ENCODE results near the gene KLHL29. TPM values are rescaled to one million over a fixed set of nuclear protein-coding genes. Genes with fewer than 3 reads are reported as not detected.

Gene KLHL29
- polyA plus RNA-seq, 3 donors, result 1.4 to 10.2 (median 4.6) TPM

DNA sequence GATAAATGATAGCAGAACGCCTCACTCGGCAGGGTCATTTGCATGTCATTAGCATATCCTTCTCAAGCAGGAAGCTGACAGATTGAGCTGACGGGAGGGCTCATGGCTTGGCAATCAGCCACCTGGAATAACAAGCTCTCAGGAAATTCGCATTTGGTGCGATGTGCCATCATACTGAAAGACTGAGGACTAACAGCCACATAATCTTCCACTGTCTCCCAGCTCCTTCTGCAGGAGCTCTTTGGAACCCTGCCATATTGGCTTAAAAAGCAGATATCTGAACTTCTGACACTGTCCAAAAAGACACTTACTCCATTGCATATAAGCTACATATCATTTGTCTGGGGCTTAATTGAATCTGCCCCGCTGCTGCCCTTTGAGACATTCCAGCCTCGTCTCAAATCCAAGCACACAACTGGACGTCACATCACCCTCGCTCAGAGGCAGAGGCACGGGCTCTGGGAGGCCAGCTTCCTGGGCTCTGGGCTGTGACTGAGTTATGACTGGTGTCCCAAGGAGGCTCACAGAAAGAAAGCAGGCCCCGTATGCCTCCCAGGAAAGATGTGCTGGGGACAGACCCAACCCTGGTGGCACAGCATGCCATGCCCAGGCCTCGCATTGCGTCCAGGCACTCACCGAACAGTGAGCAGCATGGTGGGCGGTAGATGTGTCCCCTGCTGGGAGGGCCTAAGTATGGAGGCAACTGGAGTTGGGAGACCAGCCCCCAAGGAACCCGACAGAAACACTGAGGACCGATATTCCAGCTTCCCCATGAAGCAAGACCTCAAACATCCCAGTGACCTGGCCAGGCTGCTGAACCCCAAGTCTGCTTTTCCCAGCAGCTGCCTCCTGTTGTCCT lies 314.0 kb downstream of the KLHL29 start:
- WGBS, 3 donors, result 76 to 84% (median 76%) methylated on average over 17 of the region's 17 CpGs
- no peak overlapping the region for H3K27ac ChIP-seq (ENCODE audit: low read depth, low read length)

DNA sequence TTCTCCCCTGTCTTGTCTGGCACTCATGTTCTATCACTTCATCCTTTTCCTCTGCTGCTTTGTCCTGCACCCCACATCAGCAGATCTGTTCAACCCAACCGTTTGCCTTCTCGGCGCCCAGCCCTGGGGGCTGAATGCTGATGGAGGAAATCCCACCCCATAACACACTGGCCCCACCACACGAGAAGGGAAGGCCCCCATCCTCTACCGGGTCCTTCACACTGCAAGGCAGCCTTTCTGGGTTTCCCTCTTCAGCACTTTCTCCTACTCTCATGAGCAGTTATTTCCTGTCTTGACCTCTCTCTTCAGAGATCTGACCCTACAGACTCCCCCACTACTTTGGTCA lies 314.6 kb downstream of the KLHL29 start:
- H3K27ac ChIP-seq (ENCODE audit: low read depth, low read length), result no peak overlapping the region
- WGBS, 3 donors, result 93 to 96% (median 94%) methylated on average over 5 of the region's 5 CpGs

DNA sequence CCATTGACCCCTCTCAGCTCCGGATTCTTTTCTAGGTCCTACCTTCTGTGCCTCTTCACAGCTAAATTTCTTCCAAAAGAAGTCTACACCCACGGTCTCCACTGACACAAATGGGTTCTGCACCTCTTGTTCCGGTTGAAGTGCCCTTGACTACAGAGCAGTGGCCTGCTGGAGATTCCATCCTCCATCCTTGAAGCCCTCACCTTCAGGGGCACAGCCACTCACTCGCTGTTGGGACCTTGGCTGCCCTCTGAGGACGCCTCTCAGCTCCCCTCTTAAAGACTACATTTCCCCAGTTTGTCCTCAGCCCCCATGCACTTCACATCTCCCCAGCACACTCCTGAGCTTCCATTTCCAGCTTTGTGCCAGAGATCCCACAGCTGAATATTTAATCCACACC lies 315.6 kb downstream of the KLHL29 start:
- H3K27ac ChIP-seq (ENCODE audit: low read depth, low read length), result no peak overlapping the region
- 85 to 95% (median 91%) methylated on average over 5 of the region's 5 CpGs for WGBS, 3 donors

DNA sequence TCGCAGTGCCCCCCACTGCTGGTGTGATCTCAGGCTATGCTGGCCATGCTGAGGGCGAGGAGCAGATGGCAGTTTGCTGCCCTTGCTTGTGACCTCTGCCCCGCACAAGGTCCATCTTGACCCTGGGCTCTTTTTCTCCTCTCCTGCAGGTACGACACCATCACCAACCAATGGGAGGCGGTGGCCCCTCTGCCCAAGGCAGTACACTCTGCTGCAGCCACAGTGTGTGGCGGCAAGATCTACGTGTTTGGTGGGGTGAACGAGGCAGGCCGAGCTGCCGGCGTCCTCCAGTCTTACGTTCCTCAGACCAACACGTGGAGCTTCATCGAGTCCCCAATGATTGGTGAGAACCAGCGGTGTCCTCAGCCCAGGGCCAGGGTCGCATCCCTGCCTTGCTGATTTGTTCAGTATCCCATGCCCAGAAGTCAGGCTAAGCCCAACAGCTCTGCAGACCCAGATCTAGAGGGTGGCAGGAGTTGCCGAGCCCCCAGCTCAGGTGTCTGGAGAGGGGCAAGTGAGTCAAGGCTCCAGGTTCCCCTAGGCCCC lies 318.1 kb downstream of the KLHL29 start:
- H3K27ac ChIP-seq (ENCODE audit: low read depth, low read length), result no peak overlapping the region
- WGBS, 3 donors, result 96 to 98% (median 97%) methylated on average over 17 of the region's 17 CpGs

DNA sequence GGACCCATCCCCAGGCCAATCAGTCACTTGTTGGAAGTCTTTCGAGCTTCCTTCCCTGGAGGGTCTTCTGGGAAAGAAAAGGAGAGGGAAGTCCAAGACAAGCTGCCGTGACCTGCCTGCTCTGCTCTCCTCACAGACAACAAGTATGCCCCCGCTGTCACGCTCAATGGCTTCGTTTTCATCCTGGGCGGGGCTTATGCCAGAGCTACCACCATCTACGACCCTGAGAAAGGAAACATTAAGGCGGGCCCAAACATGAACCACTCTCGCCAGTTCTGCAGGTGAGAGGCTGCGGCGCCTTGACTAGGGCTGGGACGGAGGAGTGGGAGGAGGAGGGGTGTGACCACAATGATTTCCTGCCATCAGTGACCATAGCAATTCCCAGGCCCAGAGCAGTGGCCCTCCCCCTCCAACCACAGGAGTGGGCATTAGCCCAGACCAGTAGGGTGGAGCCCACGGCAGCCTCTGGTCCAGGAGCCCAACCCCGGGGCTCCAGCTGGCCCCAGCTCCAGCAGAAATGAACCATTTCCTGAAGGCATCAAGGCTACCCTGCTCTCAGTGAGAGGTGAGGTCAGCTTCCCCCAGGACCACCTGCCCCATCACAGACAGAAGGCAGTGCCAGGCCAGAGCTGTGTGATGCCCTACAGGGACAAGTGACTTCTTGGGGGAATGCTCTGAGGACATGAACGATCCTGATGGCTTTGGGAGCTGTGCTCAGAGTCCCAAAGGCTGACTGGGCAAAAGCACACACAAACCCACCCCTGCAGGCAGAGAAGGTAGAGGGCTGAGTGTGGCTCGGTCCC lies 318.8 kb downstream of the KLHL29 start:
- H3K27ac ChIP-seq (ENCODE audit: low read depth, low read length), result no peak overlapping the region
- WGBS, 3 donors, result 84 to 89% (median 86%) methylated on average over 16 of the region's 16 CpGs

DNA sequence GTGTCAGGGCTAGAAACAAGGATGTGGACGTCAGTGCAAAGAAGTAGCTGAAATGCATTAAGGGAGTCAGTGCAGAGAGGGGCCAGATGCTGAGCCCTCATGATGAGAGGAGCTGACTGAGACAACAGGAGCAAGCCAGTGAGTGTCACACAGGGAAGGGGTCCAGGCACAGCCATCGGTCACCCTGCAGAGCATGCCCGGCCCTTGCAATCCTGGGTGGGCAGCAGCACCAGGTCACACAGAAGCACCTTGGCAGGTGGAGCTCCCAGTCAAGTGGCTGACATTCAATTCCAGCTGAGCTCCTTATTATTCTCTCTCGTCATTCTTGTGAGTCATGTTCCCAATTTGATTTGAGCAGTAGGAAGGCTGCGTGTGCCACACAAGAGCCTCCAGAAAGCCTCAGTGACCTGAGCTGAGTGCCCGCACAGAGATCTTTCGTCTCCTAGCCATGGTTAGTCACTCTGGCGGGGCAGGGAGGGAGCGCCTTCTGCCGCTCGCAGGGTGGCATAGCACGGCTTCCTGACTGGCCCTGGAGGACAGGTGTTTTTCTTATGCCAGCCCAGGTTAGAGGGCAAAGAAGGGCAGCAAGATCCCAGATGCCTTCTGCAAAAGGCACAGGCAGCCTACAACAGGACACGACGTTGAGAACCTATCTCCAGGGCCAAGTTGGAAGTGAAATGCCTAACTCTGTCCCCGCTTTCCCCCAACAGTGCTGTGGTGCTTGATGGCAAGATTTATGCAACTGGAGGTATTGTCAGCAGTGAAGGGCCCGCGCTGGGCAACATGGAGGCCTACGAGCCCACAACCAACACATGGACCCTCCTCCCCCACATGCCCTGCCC lies 321.0 kb downstream of the KLHL29 start:
- WGBS, 3 donors, result 96 to 97% (median 96%) methylated on average over 18 of the region's 18 CpGs
- no peak overlapping the region for H3K27ac ChIP-seq (ENCODE audit: low read depth, low read length)

DNA sequence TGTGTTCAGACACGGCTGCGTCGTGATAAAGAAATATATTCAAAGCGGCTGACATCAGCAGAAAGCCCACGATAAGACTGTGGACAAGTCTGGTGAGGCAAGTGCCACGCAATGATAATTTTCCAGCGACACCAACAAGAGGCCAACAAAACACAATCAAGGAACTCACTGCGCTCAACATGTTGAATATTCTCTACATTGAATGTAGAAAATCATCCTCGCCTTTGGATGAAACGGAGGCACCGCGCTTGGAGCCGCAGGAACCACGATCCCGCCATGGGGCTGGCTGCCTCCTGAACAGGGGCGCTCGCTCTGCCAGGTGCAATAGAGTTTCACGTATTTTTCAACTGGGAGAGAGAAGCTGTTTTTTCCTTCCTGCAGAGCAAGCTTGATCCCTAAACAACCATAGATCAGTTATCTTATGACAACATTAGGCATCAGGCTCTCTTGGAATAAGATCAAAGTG lies 321.7 kb downstream of the KLHL29 start:
- H3K27ac ChIP-seq (ENCODE audit: low read depth, low read length), result no peak overlapping the region
- 96 to 97% (median 96%) methylated on average over 18 of the region's 18 CpGs for WGBS, 3 donors

DNA sequence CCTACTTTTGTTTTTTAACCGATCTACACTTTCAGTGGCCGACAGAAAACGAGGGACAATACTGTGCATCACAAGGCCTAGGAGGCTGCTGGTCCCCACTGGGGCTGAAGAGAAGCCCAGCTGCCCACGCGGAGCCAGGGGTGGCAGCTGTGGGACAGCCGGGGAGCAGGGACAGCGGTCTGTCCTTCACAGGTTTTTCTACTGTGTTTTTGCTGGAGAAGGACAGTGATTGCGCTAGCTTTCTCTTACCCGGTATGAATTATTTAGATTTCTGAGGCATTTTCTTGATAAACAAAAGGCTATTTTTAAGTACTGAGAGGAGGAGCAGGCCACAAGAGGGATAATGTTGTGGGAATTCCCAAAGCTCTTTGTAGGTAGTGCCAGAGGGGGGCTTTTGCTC lies 322.1 kb downstream of the KLHL29 start:
- no peak overlapping the region for H3K27ac ChIP-seq (ENCODE audit: low read depth, low read length)
- WGBS, 3 donors, result 79 to 87% (median 83%) methylated on average over 9 of the region's 9 CpGs

DNA sequence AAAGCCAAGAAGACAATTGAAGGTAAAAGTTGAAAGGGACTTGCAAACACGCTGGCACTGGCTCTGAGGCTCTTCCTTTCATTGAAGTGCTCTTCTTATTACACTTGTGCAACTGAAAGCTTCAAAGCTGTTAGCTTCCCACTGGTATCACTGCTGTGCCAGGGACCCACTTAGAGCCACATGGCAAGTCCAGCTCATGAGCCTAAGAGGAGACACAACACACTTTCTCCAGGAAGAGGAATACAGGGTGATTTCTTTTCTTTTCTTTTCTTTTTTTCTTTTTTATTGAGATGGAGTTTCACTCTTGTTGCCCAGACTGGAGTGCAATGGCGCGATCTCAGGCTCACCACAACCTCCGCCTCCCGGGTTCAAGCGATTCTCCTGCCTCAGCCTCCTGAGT lies 323.8 kb downstream of the KLHL29 start:
- no peak overlapping the region for H3K27ac ChIP-seq (ENCODE audit: low read depth, low read length)
- 87 to 99% (median 96%) methylated on average over 6 of the region's 6 CpGs for WGBS, 3 donors

DNA sequence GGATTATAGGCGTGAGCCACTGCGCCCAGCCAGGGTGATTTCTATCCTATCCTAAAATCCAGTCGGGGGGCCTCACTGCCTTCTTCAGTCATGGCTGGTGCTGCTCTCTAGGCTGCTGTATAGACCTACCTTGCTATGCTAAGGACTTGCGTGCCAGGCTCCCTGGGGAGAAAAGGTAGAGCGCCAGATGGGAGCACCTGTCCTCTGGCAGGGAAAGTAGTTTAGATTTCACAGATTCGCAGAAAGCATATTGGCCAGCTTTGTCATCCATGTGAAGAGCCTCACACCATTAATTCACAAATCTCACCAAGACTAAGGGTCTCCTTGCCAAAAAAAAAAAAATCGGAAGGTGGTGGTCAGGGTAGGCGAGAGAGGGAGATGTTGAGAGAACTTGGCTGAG lies 324.3 kb downstream of the KLHL29 start:
- H3K27ac ChIP-seq (ENCODE audit: low read depth, low read length), result no peak overlapping the region
- WGBS, 3 donors, result 96 to 98% (median 98%) methylated on average over 8 of the region's 8 CpGs

DNA sequence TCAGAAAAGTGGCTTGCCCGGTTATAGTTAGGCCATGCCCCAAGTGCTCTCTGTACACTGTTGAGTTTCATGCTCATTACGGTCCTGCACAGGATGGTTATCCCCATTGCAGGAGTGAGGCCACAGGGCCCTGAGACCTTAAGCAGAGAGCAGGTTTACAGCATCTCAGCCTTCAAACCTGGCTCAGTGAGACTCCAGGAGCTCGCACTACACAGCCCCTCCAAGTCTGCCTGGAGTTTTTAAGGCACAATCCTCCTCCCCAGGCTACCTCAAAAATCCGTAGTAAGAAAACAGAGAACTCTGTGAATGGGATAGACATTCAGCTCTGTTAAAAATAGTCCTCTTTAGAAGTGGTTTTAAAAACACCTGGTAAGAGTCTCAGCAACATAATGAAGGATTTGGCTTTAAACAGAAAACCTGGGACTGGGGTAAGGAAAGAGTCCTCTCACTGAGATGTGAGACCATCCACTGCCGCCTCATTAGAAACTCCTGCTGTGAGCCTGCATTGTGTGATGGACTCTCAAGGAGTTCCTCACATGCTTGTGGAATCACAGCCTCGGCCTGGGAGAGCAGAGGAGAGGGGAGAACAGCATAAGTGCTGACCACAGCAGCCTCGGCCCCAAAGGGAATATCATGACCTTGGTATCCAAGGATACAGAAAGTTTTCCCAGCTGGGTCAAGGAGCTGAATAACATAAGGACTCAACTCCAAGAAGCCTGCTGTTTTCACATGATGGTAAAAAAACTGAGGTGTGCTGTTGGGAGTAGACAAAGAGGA lies 327.2 kb downstream of the KLHL29 start:
- WGBS, 3 donors, result 77 to 78% (median 78%) methylated on average over 7 of the region's 7 CpGs

DNA sequence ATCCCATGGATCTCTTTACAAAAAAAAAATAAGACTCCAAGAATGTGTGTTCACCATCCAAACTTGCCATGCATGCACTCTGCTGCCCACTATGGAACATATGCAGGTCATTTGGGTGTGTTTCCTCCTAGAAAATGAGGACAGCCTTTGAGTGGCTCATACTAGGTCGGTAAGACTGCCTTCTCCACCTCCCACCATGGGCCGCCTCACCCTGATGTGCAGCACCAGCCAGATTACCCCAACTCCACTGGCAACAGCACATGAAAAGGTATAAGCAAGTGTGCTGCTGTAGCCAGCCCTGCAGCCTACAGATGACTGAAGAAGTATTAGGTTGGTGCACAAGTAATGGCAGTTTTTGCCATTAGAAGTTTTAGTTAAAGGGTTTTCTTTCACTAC lies 327.8 kb downstream of the KLHL29 start:
- WGBS, 3 donors, result 71 to 79% (median 76%) methylated on average over 2 of the region's 2 CpGs
- H3K27ac ChIP-seq (ENCODE audit: low read depth, low read length), result no peak overlapping the region

More for the DNA sequence above, 327.2 kb downstream of the KLHL29 start:
- H3K27ac ChIP-seq (ENCODE audit: low read depth, low read length), result no peak overlapping the region

DNA sequence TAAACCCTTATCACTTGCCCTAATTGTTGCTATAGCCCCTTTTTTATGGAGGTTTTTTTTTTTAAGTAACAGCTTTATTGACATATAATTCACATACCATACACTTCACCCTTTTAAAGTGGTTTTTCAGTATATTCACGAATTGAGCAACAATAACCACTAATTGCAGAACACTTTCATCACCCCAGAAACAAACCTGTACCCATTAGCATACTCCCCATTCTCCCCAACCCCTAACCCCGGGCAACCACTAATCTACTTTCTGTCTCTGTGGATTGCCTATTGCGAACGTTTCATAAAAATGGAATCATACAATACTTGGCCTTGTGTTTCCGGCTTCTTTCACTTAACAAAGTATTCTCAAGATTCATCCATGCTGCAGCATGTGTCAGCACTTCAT lies 328.4 kb downstream of the KLHL29 start:
- no peak overlapping the region for H3K27ac ChIP-seq (ENCODE audit: low read depth, low read length)
- 66 to 92% (median 73%) methylated on average over 5 of the region's 5 CpGs for WGBS, 3 donors

DNA sequence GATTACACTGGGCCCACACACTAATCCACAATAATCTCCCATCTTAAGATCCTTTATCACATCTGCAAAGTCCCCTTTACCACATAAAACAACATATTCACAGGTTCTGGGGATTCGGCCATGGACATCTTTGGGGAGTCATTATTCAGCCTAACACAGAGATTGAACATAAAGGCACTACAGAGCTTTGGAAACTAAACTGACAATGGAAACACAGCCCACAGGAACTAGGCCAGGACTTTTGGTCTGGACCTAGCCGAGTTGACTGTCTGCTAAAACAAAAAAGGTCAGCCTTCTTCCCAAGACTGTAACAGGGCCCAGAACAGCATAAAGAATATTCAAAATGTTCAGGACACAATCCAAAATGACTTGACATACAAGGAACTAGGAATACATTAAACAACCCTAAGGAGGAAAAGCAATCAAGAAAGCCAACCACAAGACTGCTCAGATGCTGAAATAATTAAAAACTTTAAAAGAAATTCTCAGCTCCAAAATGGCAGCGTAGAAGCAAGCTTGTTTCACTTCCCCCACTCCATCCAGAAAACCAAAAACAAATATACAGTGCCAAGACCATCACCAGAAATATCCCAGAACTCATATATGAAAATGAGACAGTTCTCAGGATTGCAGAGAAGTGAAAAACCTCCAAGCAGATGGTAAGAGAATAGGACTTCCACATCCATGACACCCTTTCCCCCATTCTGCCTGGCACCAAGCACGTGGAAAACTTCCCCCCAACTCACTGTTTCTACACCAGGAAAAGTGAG lies 334.1 kb downstream of the KLHL29 start:
- H3K27ac ChIP-seq (ENCODE audit: low read depth, low read length), result no peak overlapping the region
- WGBS, 3 donors, result 76 to 90% (median 77%) methylated on average over 4 of the region's 4 CpGs

DNA sequence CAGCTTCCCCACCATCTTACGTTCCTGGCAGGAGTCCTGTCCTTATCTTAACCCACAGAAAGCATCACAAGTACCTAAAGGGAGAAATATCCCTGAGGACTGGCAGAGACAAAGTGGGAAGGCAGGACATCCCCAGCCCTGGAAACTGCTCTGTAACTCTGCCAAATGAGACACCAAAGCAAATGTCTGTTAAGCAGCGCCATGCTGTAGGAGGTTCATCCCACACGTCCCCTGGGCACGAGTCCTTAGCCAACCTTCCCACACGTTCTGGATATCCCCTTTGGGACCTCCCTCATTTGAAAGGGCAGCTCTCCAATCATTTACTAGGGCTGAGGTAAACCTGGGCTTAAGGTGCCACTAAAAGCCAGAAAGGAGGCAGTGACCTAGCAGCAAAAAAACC lies 334.7 kb downstream of the KLHL29 start:
- WGBS, 3 donors, result 67 to 87% (median 75%) methylated on average over 5 of the region's 5 CpGs
- no peak overlapping the region for H3K27ac ChIP-seq (ENCODE audit: low read depth, low read length)

DNA sequence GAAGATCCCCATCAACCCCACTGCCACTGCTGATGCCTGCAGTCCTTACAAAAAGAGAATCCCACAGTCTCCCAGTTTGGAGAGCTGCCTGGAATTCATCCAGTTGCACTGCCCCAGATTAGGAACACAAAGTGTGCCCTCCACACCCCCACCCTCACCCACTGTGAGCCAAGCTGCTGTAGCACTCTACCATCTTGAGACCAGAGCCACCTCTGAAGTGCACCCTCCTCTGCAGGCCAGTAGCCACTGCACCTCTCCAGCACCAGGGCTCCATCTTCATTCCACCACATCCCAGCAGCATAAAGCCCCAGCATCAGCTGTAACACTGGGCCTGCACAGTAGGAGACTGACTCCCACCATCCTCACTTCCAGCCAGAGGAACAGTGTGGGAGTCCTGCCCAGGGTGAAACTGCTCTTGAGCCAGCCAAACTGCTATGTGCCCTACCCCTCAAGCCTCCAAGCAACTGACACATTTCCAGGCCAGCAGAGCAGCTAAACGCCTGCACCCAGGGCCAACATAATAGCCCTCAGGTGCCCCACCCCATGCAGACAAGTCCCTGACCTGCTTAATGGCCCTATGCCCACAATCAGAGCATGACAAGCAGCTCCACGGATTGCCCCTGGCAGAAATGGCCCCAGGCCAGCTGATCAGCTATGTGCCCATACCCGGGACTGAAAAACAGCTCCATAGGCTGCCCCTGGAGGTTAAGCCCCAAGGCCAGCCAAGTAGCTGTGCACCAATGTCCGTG lies 335.9 kb downstream of the KLHL29 start:
- no peak overlapping the region for H3K27ac ChIP-seq (ENCODE audit: low read depth, low read length)
- WGBS, 3 donors, result 86 to 90% (median 86%) methylated on average over 4 of the region's 4 CpGs
